IMR-90 (cell line): ENCODE measurements around the gene MYOZ3. TPM values are rescaled to one million over a fixed set of nuclear protein-coding genes. Genes with fewer than 3 reads are reported as not detected.

Experiments
- ATAC-seq: fragments of 200-7000 bp; cut with Tn5 transposase; 2 replicates; pipeline ENCODE4 v1.9.1; 2020; ENCODE audit warnings: low read depth, mild to moderate bottlenecking, moderate library complexity
- BruUV-seq: library from RNA; stranded (reverse); fragments of 400-500 nt; replicated peaks from 2 replicates; lab custom pipeline; 2021; lab: Mats Ljungman, UMichigan
- CTCF ChIA-PET: fragments of 300-600 bp; formaldehyde crosslinking; extraction: SDS; loops from one replicate; lab custom pipeline; 2021; ENCODE audit warnings: antibody characterized with exemption; lab: Yijun Ruan, JAX
- POLR2A ChIA-PET: fragments of 300-600 bp; sonication (Branson Sonifier 250); formaldehyde crosslinking; loops from one replicate; lab custom pipeline; 2022; ENCODE audit warnings: antibody characterized with exemption; ENCODE audit not compliant: unreplicated experiment; lab: Charles Lee
- DNase-seq: peaks from one replicate; pipeline ENCODE4 v3.0.0; 2013
- H2AFZ ChIP-seq: replicated peaks from 2 replicates; pipeline ENCODE3; 2013; ENCODE audit warnings: low read length, mild to moderate bottlenecking; ENCODE audit not compliant: poor library complexity
- H2AK5ac ChIP-seq: 2 replicates; pipeline ENCODE4 v1.6.1; 2013; ENCODE audit warnings: low read depth, low read length, inconsistent platforms
- H2AK9ac ChIP-seq: replicated peaks from 2 replicates; pipeline ENCODE3; 2013; ENCODE audit warnings: mild to moderate bottlenecking, low read depth, low read length, moderate library complexity; ENCODE audit not compliant: poor library complexity
- H2BK120ac ChIP-seq: 2 replicates; pipeline ENCODE4 v1.6.1; 2013; ENCODE audit warnings: low read depth, low read length, inconsistent platforms
- H2BK15ac ChIP-seq: 3 replicates; pipeline ENCODE4 v1.6.1; 2013; ENCODE audit warnings: low read depth, low read length, inconsistent platforms
- H2BK20ac ChIP-seq: 2 replicates; pipeline ENCODE4 v1.6.1; 2013; ENCODE audit warnings: low read depth, mild to moderate bottlenecking, inconsistent platforms, low read length, moderate library complexity
- H2BK5ac ChIP-seq: 2 replicates; pipeline ENCODE4 v1.6.1; 2013; ENCODE audit warnings: mild to moderate bottlenecking, low read depth, low read length, inconsistent platforms; ENCODE audit not compliant: poor library complexity, severe bottlenecking
- H3K14ac ChIP-seq: replicated peaks from 2 replicates; pipeline ENCODE4 v1.6.1; 2013; ENCODE audit warnings: low read depth, low read length, inconsistent platforms
- H3K18ac ChIP-seq: 2 replicates; pipeline ENCODE4 v1.6.1; 2013; ENCODE audit warnings: low read depth, low read length, control low read depth
- H3K23ac ChIP-seq: 2 replicates; pipeline ENCODE4 v1.6.1; 2013; ENCODE audit warnings: low read depth, low read length, inconsistent platforms
- H3K27ac ChIP-seq: 2 replicates; pipeline ENCODE4 v1.5.1; 2013; ENCODE audit warnings: mild to moderate bottlenecking, control low read depth, low read length; ENCODE audit not compliant: insufficient read depth
- H3K27me3 ChIP-seq: 2 replicates; pipeline ENCODE4 v1.6.1; 2013; ENCODE audit warnings: low read length; ENCODE audit not compliant: control insufficient read depth, insufficient read depth
- H3K36me3 ChIP-seq: 2 replicates; pipeline ENCODE4 v1.6.1; 2013; ENCODE audit warnings: low read length, mixed read lengths; ENCODE audit not compliant: control insufficient read depth, insufficient read depth
- H3K4ac ChIP-seq: 2 replicates; pipeline ENCODE4 v1.6.1; 2013; ENCODE audit warnings: low read depth, low read length, inconsistent platforms
- H3K4me1 ChIP-seq: 2 replicates; pipeline ENCODE4 v1.6.1; 2013; ENCODE audit warnings: low read length, mixed read lengths; ENCODE audit not compliant: control insufficient read depth, insufficient read depth
- H3K4me2 ChIP-seq: 2 replicates; pipeline ENCODE4 v1.6.1; 2013; ENCODE audit warnings: low read depth, mild to moderate bottlenecking, control low read depth, low read length, moderate library complexity
- H3K4me3 ChIP-seq: 2 replicates; pipeline ENCODE4 v1.5.1; 2013; ENCODE audit warnings: low read depth, mild to moderate bottlenecking, control low read depth, low read length, moderate library complexity; ENCODE audit not compliant: insufficient read depth
- H3K56ac ChIP-seq: 2 replicates; pipeline ENCODE4 v1.6.1; 2013; ENCODE audit warnings: low read length, inconsistent platforms; ENCODE audit not compliant: insufficient read depth; ENCODE audit errors: extremely low read depth
- H3K79me1 ChIP-seq, 2 experiments: 2 replicates each; pipeline ENCODE4 v1.6.1; 2013; ENCODE audit warnings: low read length in 2 of 2, inconsistent platforms in 1 of 2, low read depth in 1 of 2
- H3K9ac ChIP-seq: 2 replicates; pipeline ENCODE4 v1.6.1; 2013; ENCODE audit warnings: low read depth, low read length, control low read depth
- H3K9me1 ChIP-seq: 2 replicates; pipeline ENCODE4 v1.6.1; 2013; ENCODE audit warnings: low read length, inconsistent platforms; ENCODE audit not compliant: insufficient read depth
- H3K9me3 ChIP-seq: 2 replicates; pipeline ENCODE4 v1.6.1; 2013; ENCODE audit warnings: low read length; ENCODE audit not compliant: control insufficient read depth, insufficient read depth
- H4K20me1 ChIP-seq: 2 replicates; pipeline ENCODE4 v1.6.1; 2013; ENCODE audit warnings: low read length, inconsistent platforms; ENCODE audit not compliant: insufficient read depth
- H4K5ac ChIP-seq: 2 replicates; pipeline ENCODE4 v1.6.1; 2013; ENCODE audit warnings: mild to moderate bottlenecking, low read depth, low read length, control low read depth
- H4K8ac ChIP-seq, 2 experiments: 2 replicates each; pipeline ENCODE4 v1.6.1; 2013; ENCODE audit warnings: low read depth in 2 of 2, low read length in 2 of 2, control low read depth in 1 of 2, inconsistent platforms in 1 of 2
- H4K91ac ChIP-seq: 2 replicates; pipeline ENCODE4 v1.6.1; 2013; ENCODE audit warnings: low read depth, low read length, inconsistent platforms; ENCODE audit not compliant: insufficient read depth
- NFE2L2 ChIP-seq: fragments of 150-350 bp; IDR thresholded peaks from 2 replicates; pipeline ENCODE4 v1.6.1; 2016; ENCODE audit warnings: low read depth, mild to moderate bottlenecking, low read length
- RAD21 ChIP-seq: IDR thresholded peaks from 2 replicates; pipeline ENCODE4 v1.6.1; 2012; ENCODE audit warnings: low read length, improper control_type of control experiment
- RFX5 ChIP-seq: IDR thresholded peaks from 2 replicates; pipeline ENCODE4 v1.8.0; 2012; ENCODE audit warnings: low read depth, mild to moderate bottlenecking, low read length, moderate library complexity
- SMC3 ChIP-seq: fragments of 150-350 bp; IDR thresholded peaks from 2 replicates; pipeline ENCODE4 v1.6.1; 2016; ENCODE audit warnings: low read depth, mild to moderate bottlenecking, antibody characterized with exemption, low read length, moderate library complexity
- WGBS, 2 experiments: methylation state at CpG; one replicate each; pipeline versions ENCODE4 v1.1.5 to v1.1.7; 2013; ENCODE audit warnings: missing lambda C conversion rate in 2 of 2; ENCODE audit not compliant: insufficient read length in 1 of 2; ENCODE audit errors: extremely low coverage in 2 of 2; 5-methylcytosine and 5-hydroxymethylcytosine counted together
- dilution Hi-C: fragments of 300-500 bp; cut with HindIII; formaldehyde crosslinking; loops from one replicate; pipeline ENCODE4 v1.14.3; 2018; ENCODE audit warnings: low sequenced_read_pairs; ENCODE audit not compliant: unreplicated experiment
- in situ Hi-C: fragments of 300-500 bp; cut with MboI; formaldehyde crosslinking; loops from 3 replicates; pipeline ENCODE4 v1.14.3; 2019; ENCODE audit warnings: low sequenced_read_pairs, inconsistent platforms, mixed read lengths
- intact Hi-C: fragments of 100-400 bp; cut with micrococcal nuclease; formaldehyde crosslinking; loops from 2 replicates; pipeline ENCODE4 v1.10.0; 2022
- polyA plus RNA-seq, 3 experiments: library from polyadenylated mRNA; depleted of rRNA; stranded (reverse); fragments of >200 nt; gene quantifications; 2 replicates each; pipeline ENCODE4 v1.2.3, GENCODE V29; 2012; ENCODE audit warnings: low replicate concordance in 1 of 3
- total RNA-seq: library from RNA; depleted of rRNA; stranded (reverse); fragments of >200 nt; gene quantifications from 2 replicates; pipeline ENCODE4 v1.2.3, GENCODE V29; 2012
- TF ChIP-seq, protein P1 (sequence below): conservative IDR thresholded peaks from 2 replicates; pipeline ENCODE4 v1.5.1; 2012; ENCODE audit warnings: mild to moderate bottlenecking, low read depth, low read length, improper control_type of control experiment

MYOZ3 gene
- total and polyA plus RNA-seq, 2 of the 4 experiments (the other 2 are of a cell fraction): under 0.01 to 0.24 TPM

DNA sequence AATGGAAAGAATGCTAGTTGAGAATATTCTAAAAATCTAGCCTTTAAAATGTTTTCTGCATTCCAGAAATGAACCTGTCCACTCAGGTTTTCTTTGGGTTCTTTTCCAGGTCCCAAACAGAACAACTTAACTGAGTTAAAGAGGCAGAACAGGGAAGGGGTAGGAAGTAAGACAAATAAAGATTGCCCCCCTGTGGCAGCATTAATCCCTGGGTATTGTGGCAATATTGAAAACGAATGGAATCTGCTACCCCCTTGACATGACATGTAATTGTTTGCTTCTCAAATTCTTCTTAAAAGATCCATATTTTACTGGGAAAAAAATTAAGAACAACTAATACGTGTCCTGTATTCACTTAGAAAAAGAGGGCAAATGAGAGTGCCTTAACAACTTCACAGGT lies 49.1 kb downstream of the MYOZ3 start:
- no peaks in the 10 kb centered on the region for H3K27me3 ChIP-seq
- H4K91ac ChIP-seq: no peak overlapping the region
- H3K4me2 ChIP-seq: no peak overlapping the region
- H3K27ac ChIP-seq: no peak overlapping the region
- WGBS, 2 experiments: no CpG with 5 or more reads among the region's 2 CpGs
- H3K18ac ChIP-seq: no peak overlapping the region
- dilution Hi-C loops (no loop called here), intact Hi-C loops (no loop called here), in situ Hi-C loops (no loop called here)
- H3K36me3 ChIP-seq: peaks cover 29% of the 10 kb centered on the region
- H3K4ac ChIP-seq: no peak overlapping the region
- no peaks in the 10 kb centered on the region for H3K79me1 ChIP-seq
- H3K9me3 ChIP-seq: no peaks in the 10 kb centered on the region
- H3K23ac ChIP-seq: no peak overlapping the region
- no peaks in the 10 kb centered on the region for H4K20me1 ChIP-seq
- no peak overlapping the region for H2BK20ac ChIP-seq
- H3K9me1 ChIP-seq: no peaks in the 10 kb centered on the region
- H3K14ac ChIP-seq: no peak overlapping the region
- H2BK5ac ChIP-seq: no peak overlapping the region
- no peak overlapping the region for H3K9ac ChIP-seq
- H3K56ac ChIP-seq: no peak overlapping the region
- H3K4me3 ChIP-seq: no peak overlapping the region
- no TSS peak for BruUV-seq
- no peak overlapping the region for H2BK15ac ChIP-seq
- TF ChIP-seq RFX5: no peak
- TF ChIP-seq SMC3: peak; percentile 41; the same call in 1 of the 2 replicates
- TF ChIP-seq RAD21: peak; percentile 40
- TF ChIP-seq NFE2L2: no peak
- TF ChIP-seq, protein P1, sequence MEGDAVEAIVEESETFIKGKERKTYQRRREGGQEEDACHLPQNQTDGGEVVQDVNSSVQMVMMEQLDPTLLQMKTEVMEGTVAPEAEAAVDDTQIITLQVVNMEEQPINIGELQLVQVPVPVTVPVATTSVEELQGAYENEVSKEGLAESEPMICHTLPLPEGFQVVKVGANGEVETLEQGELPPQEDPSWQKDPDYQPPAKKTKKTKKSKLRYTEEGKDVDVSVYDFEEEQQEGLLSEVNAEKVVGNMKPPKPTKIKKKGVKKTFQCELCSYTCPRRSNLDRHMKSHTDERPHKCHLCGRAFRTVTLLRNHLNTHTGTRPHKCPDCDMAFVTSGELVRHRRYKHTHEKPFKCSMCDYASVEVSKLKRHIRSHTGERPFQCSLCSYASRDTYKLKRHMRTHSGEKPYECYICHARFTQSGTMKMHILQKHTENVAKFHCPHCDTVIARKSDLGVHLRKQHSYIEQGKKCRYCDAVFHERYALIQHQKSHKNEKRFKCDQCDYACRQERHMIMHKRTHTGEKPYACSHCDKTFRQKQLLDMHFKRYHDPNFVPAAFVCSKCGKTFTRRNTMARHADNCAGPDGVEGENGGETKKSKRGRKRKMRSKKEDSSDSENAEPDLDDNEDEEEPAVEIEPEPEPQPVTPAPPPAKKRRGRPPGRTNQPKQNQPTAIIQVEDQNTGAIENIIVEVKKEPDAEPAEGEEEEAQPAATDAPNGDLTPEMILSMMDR: peak; percentile 39
- H2BK120ac ChIP-seq: no peak overlapping the region
- no peak overlapping the region for H2AFZ ChIP-seq
- no peak overlapping the region for H4K8ac ChIP-seq
- H3K4me1 ChIP-seq: no peaks in the 10 kb centered on the region
- no peak overlapping the region for H4K5ac ChIP-seq
- DNase-seq: no peak
- no peak overlapping the region for H2AK9ac ChIP-seq
- ChIA-PET CTCF (no interaction called here), POLR2A (no interaction called here)
- no peak overlapping the region for H2AK5ac ChIP-seq
- ATAC-seq: no peak
